ENCODE data around the gene MUSK. TPM values are rescaled to one million over a fixed set of nuclear protein-coding genes. Genes with fewer than 3 reads are reported as not detected.

The MUSK gene
- total and polyA plus RNA-seq, 2 donors (not counting 1 experiment from before 2014, with no cell fraction given), result not detected

DNA sequence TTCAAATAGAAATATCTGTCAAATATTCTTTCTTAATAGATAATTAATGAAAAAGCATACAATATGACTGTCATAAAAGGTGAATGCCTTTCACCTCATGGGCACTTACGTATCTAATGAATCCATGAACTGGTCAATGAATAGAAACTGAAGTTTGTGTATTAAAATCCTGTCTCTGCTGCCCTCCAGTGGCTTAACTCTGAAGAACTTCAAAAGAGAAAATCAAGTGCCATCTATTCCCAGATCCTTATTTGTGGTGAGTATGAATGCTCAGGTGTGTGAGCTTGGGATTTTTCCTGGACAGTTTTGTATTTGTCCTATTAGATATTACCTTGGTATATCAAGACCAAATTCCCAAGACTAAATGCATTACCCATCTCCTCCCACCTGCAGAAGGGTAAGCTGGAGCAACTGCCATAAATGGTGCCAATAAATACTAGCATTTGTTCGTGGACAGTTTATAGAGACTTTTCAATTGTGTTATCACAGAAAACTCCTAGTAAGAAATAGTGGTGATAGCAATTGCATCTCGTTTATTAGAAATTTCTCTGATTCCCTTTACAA is 45.0 kb upstream of the MUSK start:
- H3K4me3 Mint-ChIP-seq, result no peak overlapping the region

DNA sequence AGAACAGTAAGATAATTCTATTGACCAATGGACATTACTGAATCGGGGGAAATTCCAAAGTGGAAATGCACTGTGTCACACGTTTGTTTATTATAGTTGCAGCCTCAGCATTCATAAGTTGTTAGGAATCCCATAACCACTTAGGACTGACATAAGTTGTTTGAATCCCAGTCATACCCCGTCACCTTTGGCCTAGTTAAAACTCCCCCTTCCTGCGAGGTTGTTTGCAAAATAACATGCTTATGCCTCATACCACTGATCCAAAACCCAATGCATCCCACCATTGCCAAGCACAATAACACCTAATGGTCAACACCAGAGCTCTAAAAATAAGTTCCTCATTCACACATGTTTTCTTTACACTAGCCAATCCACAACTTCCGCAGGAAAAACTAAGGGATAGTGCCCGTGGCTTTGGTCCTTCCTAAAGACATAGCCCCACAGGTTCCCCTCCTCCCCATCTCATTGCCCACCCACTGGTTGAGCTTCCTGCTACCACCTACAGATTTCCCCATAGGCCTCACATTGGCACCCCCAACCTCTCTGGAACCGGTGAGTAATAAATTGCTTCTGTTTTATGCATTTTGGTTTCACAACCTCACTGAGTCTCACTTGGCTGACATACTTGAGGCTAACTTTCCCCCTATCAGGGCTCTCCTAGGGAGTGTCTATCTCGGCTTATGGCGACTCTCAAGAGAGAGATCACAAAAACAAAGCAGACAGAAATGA is 42.3 kb upstream of the MUSK start:
- WGBS (ENCODE audit: insufficient coverage), result 65% methylated on average over 5 of the region's 9 CpGs
- ATAC-seq (ENCODE audit: low read depth), result no peak
- no peak overlapping the region for H2AFZ ChIP-seq (ENCODE audit: insufficient read depth, low read depth, low read length, poor library complexity, severe bottlenecking)

More for the DNA sequence above, 45.0 kb upstream of the MUSK start:
- Histone ChIP-seq H3K4me1 (ENCODE audit: control insufficient read depth in 2 of 2, insufficient read depth in 2 of 2, low read length in 2 of 2) (no peaks in the 10 kb centered on the region), H3K36me3 (replicated peaks in 1 of 2; ENCODE audit: control extremely low read depth in 1 of 2, control insufficient read depth in 1 of 2, extremely low read depth in 1 of 2, insufficient read depth in 2 of 2, low read length in 1 of 2) (no peaks in the 10 kb centered on the region), H3K9ac (ENCODE audit: low read length) (no peak overlapping the region), H3K27ac (ENCODE audit: low read length in 2 of 2) (no peak overlapping the region), H3K27me3 (replicated peaks in 1 of 4; ENCODE audit: control extremely low read depth in 1 of 4, control insufficient read depth in 3 of 4, insufficient read depth in 4 of 4, low read length in 3 of 4) (peaks cover 0 to 4% (median 0%) of the 10 kb centered on the region in 4 experiments), H3K9me3 (ENCODE audit: control extremely low read depth in 1 of 3, control insufficient read depth in 2 of 3, insufficient read depth in 1 of 3, low read length in 2 of 3) (no peaks in the 10 kb centered on the region), H3K4me3 (ENCODE audit: control extremely low read depth in 1 of 5, extremely low read depth in 1 of 5, insufficient read depth in 1 of 5, low read depth in 2 of 5, low read length in 4 of 5) (no peak overlapping the region), H3K79me2 (ENCODE audit: control insufficient read depth, insufficient read depth, low read length) (no peaks in the 10 kb centered on the region), H4K20me1 (ENCODE audit: control insufficient read depth, insufficient read depth, low read length, poor library complexity, severe bottlenecking) (no peaks in the 10 kb centered on the region), H2AFZ (ENCODE audit: insufficient read depth, low read depth, low read length, poor library complexity, severe bottlenecking) (no peak overlapping the region), H3K4me2 (replicated peaks; ENCODE audit: low read depth, low read length, poor library complexity, severe bottlenecking) (no peak overlapping the region)
- intact Hi-C loops (cut with micrococcal nuclease), result no loop called here
- no peaks in the 10 kb centered on the region for H3K4me1 Mint-ChIP-seq
- H3K27me3 Mint-ChIP-seq, result no peaks in the 10 kb centered on the region
- H3K27ac Mint-ChIP-seq, result no peak overlapping the region
- no CpG with 5 or more reads among the region's 3 CpGs for WGBS (ENCODE audit: insufficient coverage)
- no peaks in the 10 kb centered on the region for H3K9me3 Mint-ChIP-seq (ENCODE audit: insufficient read depth)
- CTCF ChIA-PET, result interaction anchor here (0.6 to 2.0 kb wide), 5 partner anchors 12 to 1049 kb away, joined by 4 to 12 read pairs (median 9); no protein-coding TSS in a partner anchor
- DNase-seq (peak; percentile 47), ATAC-seq (ENCODE audit: low read depth) (no peak)
- no peak for TF ChIP-seq EZH2 (IDR thresholded peaks at IDR 0.05; ENCODE audit: borderline replicate concordance, insufficient read depth, low read depth, low read length, poor library complexity, severe bottlenecking)
- TF ChIP-seq, protein P1, sequence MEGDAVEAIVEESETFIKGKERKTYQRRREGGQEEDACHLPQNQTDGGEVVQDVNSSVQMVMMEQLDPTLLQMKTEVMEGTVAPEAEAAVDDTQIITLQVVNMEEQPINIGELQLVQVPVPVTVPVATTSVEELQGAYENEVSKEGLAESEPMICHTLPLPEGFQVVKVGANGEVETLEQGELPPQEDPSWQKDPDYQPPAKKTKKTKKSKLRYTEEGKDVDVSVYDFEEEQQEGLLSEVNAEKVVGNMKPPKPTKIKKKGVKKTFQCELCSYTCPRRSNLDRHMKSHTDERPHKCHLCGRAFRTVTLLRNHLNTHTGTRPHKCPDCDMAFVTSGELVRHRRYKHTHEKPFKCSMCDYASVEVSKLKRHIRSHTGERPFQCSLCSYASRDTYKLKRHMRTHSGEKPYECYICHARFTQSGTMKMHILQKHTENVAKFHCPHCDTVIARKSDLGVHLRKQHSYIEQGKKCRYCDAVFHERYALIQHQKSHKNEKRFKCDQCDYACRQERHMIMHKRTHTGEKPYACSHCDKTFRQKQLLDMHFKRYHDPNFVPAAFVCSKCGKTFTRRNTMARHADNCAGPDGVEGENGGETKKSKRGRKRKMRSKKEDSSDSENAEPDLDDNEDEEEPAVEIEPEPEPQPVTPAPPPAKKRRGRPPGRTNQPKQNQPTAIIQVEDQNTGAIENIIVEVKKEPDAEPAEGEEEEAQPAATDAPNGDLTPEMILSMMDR (IDR thresholded peaks at IDR 0.05), result peak; percentile 85
- POLR2A ChIA-PET, result no interaction called here

More for the DNA sequence above, 42.3 kb upstream of the MUSK start:
- Histone ChIP-seq H3K4me3 (ENCODE audit: control extremely low read depth in 1 of 5, extremely low read depth in 1 of 5, insufficient read depth in 1 of 5, low read depth in 2 of 5, low read length in 4 of 5) (no peak overlapping the region), H3K36me3 (replicated peaks in 1 of 2; ENCODE audit: control extremely low read depth in 1 of 2, control insufficient read depth in 1 of 2, extremely low read depth in 1 of 2, insufficient read depth in 2 of 2, low read length in 1 of 2) (no peaks in the 10 kb centered on the region), H3K9ac (ENCODE audit: low read length) (no peak overlapping the region), H3K27ac (ENCODE audit: low read length in 2 of 2) (no peak overlapping the region), H3K4me1 (ENCODE audit: control insufficient read depth in 2 of 2, insufficient read depth in 2 of 2, low read length in 2 of 2) (no peaks in the 10 kb centered on the region), H4K20me1 (ENCODE audit: control insufficient read depth, insufficient read depth, low read length, poor library complexity, severe bottlenecking) (no peaks in the 10 kb centered on the region), H3K79me2 (ENCODE audit: control insufficient read depth, insufficient read depth, low read length) (no peaks in the 10 kb centered on the region), H3K9me3 (ENCODE audit: control extremely low read depth in 1 of 3, control insufficient read depth in 2 of 3, insufficient read depth in 1 of 3, low read length in 2 of 3) (no peaks in the 10 kb centered on the region), H3K4me2 (replicated peaks; ENCODE audit: low read depth, low read length, poor library complexity, severe bottlenecking) (no peak overlapping the region), H3K27me3 (replicated peaks in 1 of 4; ENCODE audit: control extremely low read depth in 1 of 4, control insufficient read depth in 3 of 4, insufficient read depth in 4 of 4, low read length in 3 of 4) (peaks cover 0 to 4% (median 0%) of the 10 kb centered on the region in 4 experiments)
- Mint-ChIP-seq H3K4me1 (no peaks in the 10 kb centered on the region), H3K27ac (no peak overlapping the region), H3K9me3 (ENCODE audit: insufficient read depth) (no peaks in the 10 kb centered on the region), H3K4me3 (no peak overlapping the region), H3K27me3 (no peaks in the 10 kb centered on the region)
- ChIA-PET POLR2A (no interaction called here), CTCF (no interaction called here)
- DNase-seq, result no peak
- no peak for TF ChIP-seq EZH2 (IDR thresholded peaks at IDR 0.05; ENCODE audit: borderline replicate concordance, insufficient read depth, low read depth, low read length, poor library complexity, severe bottlenecking)
- TF ChIP-seq, protein P1 (IDR thresholded peaks at IDR 0.05), result no peak
- intact Hi-C loops (cut with micrococcal nuclease), result no loop called here
